ENCODE data around the gene RCOR3. TPM values are rescaled to one million over a fixed set of nuclear protein-coding genes. Genes with fewer than 3 reads are reported as not detected.

Gene RCOR3
- total and polyA plus RNA-seq, 2 of the 8 experiments (the other 6 are each of a cell fraction or from before 2014, with no cell fraction given), result 21.4 to 36.3 TPM

DNA sequence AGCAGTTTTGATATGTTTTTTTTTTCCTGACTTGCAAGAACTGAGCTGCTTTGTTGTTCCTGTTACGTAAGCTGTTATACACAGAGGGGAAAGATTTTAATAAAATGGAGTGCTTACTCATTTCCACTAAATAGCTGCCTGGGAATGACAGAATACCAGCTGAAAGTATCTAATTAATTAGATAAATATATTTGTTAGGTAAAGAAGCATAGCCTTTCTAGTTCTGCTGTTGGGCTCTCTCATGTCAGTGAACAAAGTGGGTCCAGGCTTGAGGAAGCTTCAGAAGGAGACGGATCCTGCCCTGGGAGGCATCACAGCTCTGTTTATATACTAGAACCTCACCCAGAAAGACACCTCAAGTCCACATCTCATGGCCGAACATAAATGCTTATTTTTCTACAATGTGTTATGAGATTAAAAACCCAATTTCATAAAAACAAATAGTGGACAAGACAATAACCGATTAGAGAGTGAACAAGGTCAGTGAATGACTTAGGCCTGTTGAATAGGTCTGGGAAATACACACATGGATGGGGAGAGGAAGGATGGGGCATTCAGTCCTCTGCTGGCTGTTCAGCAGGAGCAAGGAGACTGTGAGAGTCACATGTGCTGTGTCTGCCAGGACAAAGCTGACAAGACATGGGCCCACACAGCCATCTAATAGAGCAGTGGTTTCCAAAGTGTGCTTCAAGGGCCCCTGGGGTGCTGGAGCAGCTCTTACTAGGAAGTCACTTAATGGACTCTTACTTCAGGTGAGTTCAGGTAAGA lies 88.1 kb downstream of the RCOR3 start (continued):
- TF ChIP-seq GTF2F1 (IDR thresholded peaks at IDR 0.05; ENCODE audit: borderline replicate concordance, low read depth, low read length) (no peak), KDM1A (IDR thresholded peaks at IDR 0.05; ENCODE audit: borderline replicate concordance, low read length) (no peak), EP300 (IDR thresholded peaks at IDR 0.05; ENCODE audit: borderline replicate concordance in 1 of 2, low read depth in 2 of 2, low read length in 2 of 2) (no peak), HDAC6 (IDR thresholded peaks at IDR 0.05; ENCODE audit: low read depth, low read length) (no peak)
